SK-N-SH treated with all-trans-retinoic acid at 6 μM for 48 hours (cell line): ENCODE data around the gene NEAT1.

Experiments used
- ATAC-seq: fragments of 200-7000 bp; cut with Tn5 transposase; 3 replicates; pipeline ENCODE4 v1.9.1; 2020; ENCODE audit warnings: mild to moderate bottlenecking, moderate library complexity
- ARNTL ChIP-seq: fragments of 450-650 bp; formaldehyde crosslinking; IDR thresholded peaks from 2 replicates; pipeline ENCODE4 v1.5.0; 2020; ENCODE audit warnings: low read depth, mild to moderate bottlenecking, moderate library complexity, borderline replicate concordance
- BACH2 ChIP-seq: fragments of 250-450 bp; sonication (Bioruptor Pico); IDR thresholded peaks from 2 replicates; pipeline ENCODE4 v1.9.0; 2021; ENCODE audit warnings: mild to moderate bottlenecking, borderline replicate concordance
- CREB5 ChIP-seq: fragments of 250-450 bp; sonication (Bioruptor Pico); IDR thresholded peaks from 2 replicates; pipeline ENCODE4 v1.5.1; 2020; ENCODE audit warnings: low read depth, mild to moderate bottlenecking, moderate library complexity
- CSDC2 ChIP-seq: fragments of 250-450 bp; sonication (Bioruptor Pico); IDR thresholded peaks from 2 replicates; pipeline ENCODE4 v1.5.0; 2020; ENCODE audit warnings: mild to moderate bottlenecking, moderate library complexity
- CSRNP3 ChIP-seq: fragments of 250-450 bp; sonication (Bioruptor Pico); IDR thresholded peaks from 2 replicates; pipeline ENCODE4 v1.5.1; 2021; ENCODE audit warnings: mild to moderate bottlenecking, moderate library complexity
- ESRRG ChIP-seq: fragments of 250-450 bp; sonication (Bioruptor Pico); IDR thresholded peaks from 2 replicates; pipeline ENCODE4 v1.6.1; 2021; ENCODE audit warnings: mild to moderate bottlenecking
- GLIS3 ChIP-seq: fragments of 250-450 bp; sonication (Bioruptor Pico); IDR thresholded peaks from 2 replicates; pipeline ENCODE4 v1.5.0; 2020; ENCODE audit warnings: mild to moderate bottlenecking, moderate library complexity
- ISL1 ChIP-seq: fragments of 250-450 bp; sonication (Bioruptor Pico); IDR thresholded peaks from 2 replicates; pipeline ENCODE4 v2.1.2; 2022; ENCODE audit warnings: mild to moderate bottlenecking, moderate library complexity
- PATZ1 ChIP-seq: fragments of 250-450 bp; sonication (Bioruptor Pico); IDR thresholded peaks from 2 replicates; pipeline ENCODE4 v1.8.0; 2020; ENCODE audit warnings: mild to moderate bottlenecking, moderate library complexity, borderline replicate concordance
- POU6F1 ChIP-seq: fragments of 250-450 bp; sonication (Bioruptor Pico); IDR thresholded peaks from 2 replicates; pipeline ENCODE4 v1.8.0; 2021; ENCODE audit warnings: low read depth, mild to moderate bottlenecking, moderate library complexity, borderline replicate concordance
- PPARA ChIP-seq: fragments of 250-450 bp; sonication (Bioruptor Pico); IDR thresholded peaks from 2 replicates; pipeline ENCODE4 v1.5.0; 2020; ENCODE audit warnings: mild to moderate bottlenecking, borderline replicate concordance
- RARB ChIP-seq: fragments of 250-450 bp; sonication (Bioruptor Pico); IDR thresholded peaks from 2 replicates; pipeline ENCODE4 v1.8.0; 2021; ENCODE audit warnings: mild to moderate bottlenecking, moderate library complexity
- SNAI2 ChIP-seq: fragments of 250-450 bp; sonication (Bioruptor Pico); IDR thresholded peaks from 2 replicates; pipeline ENCODE4 v1.5.0; 2020; ENCODE audit warnings: mild to moderate bottlenecking, moderate library complexity
- TCF4 ChIP-seq: fragments of 250-450 bp; sonication (Bioruptor Pico); IDR thresholded peaks from 2 replicates; pipeline ENCODE4 v1.8.0; 2021; ENCODE audit warnings: mild to moderate bottlenecking, moderate library complexity, borderline replicate concordance
- TOX ChIP-seq: fragments of 250-450 bp; sonication (Bioruptor Pico); IDR thresholded peaks from 2 replicates; pipeline ENCODE4 v1.8.0; 2021; ENCODE audit warnings: mild to moderate bottlenecking, moderate library complexity, borderline replicate concordance
- TSHZ2 ChIP-seq: fragments of 250-450 bp; sonication (Bioruptor Pico); IDR thresholded peaks from 2 replicates; pipeline ENCODE4 v1.5.0; 2020; ENCODE audit warnings: mild to moderate bottlenecking, moderate library complexity
- ZC3H10 ChIP-seq: fragments of 250-450 bp; sonication (Bioruptor Pico); IDR thresholded peaks from 2 replicates; pipeline ENCODE4 v1.5.1; 2021; ENCODE audit warnings: mild to moderate bottlenecking, moderate library complexity
- ZFP3 ChIP-seq: fragments of 250-450 bp; sonication (Bioruptor Pico); IDR thresholded peaks from 2 replicates; pipeline ENCODE4 v1.5.0; 2020; ENCODE audit warnings: mild to moderate bottlenecking, moderate library complexity
- ZFP30 ChIP-seq: fragments of 450-650 bp; formaldehyde crosslinking; IDR thresholded peaks from 2 replicates; pipeline ENCODE4 v1.5.0; 2022; ENCODE audit warnings: mild to moderate bottlenecking, moderate library complexity
- ZNF565 ChIP-seq: fragments of 450-650 bp; formaldehyde crosslinking; conservative IDR thresholded peaks from 2 replicates; pipeline ENCODE4 v1.5.0; 2020; ENCODE audit warnings: low read depth, mild to moderate bottlenecking, moderate library complexity
- ZNF70 ChIP-seq: fragments of 450-650 bp; formaldehyde crosslinking; IDR thresholded peaks from 2 replicates; pipeline ENCODE4 v1.5.0; 2020; ENCODE audit warnings: mild to moderate bottlenecking, moderate library complexity
- ZNF8 ChIP-seq: fragments of 450-650 bp; formaldehyde crosslinking; IDR thresholded peaks from 2 replicates; pipeline ENCODE4 v1.5.0; 2020; ENCODE audit warnings: mild to moderate bottlenecking, moderate library complexity

NEAT1 gene

GRCh38 chr11:65402790-65403189 is 19.8 kb upstream of the NEAT1 start:
- no peak for ATAC-seq
- TF ChIP-seq ZNF8 (CRISPR knock-in tag) (no peak), POU6F1 (CRISPR knock-in tag) (no peak), ZNF565 (CRISPR knock-in tag) (no peak), ARNTL (CRISPR knock-in tag) (no peak), TCF4 (no peak)

GRCh38 chr11:65403607-65404121 is 18.9 kb upstream of the NEAT1 start:
- no peak; the same call in 2 of the 3 replicates for ATAC-seq
- TF ChIP-seq GLIS3 (CRISPR knock-in tag) = no peak
- no peak for TF ChIP-seq TOX (CRISPR knock-in tag)
- no peak for TF ChIP-seq ARNTL (CRISPR knock-in tag)
- no peak for TF ChIP-seq ESRRG
- no peak for TF ChIP-seq RARB (CRISPR knock-in tag)
- no peak for TF ChIP-seq CSRNP3
- no peak for TF ChIP-seq POU6F1 (CRISPR knock-in tag)
- TF ChIP-seq CREB5 (CRISPR knock-in tag) = no peak
- TF ChIP-seq ZFP3 = no peak
- no peak for TF ChIP-seq ISL1 (CRISPR knock-in tag)
- TF ChIP-seq ZNF70 (CRISPR knock-in tag) = no peak
- TF ChIP-seq ZNF8 (CRISPR knock-in tag) = no peak
- no peak for TF ChIP-seq TSHZ2 (CRISPR knock-in tag)
- no peak for TF ChIP-seq TCF4
- TF ChIP-seq SNAI2 (CRISPR knock-in tag) = no peak
- no peak for TF ChIP-seq ZC3H10 (CRISPR knock-in tag)

- TF ChIP-seq ISL1 (CRISPR knock-in tag) = no peak
- TF ChIP-seq BACH2 (CRISPR knock-in tag) = no peak
- no peak for TF ChIP-seq ZC3H10 (CRISPR knock-in tag)
- TF ChIP-seq TOX (CRISPR knock-in tag) = no peak
- no peak for TF ChIP-seq ZFP3
- TF ChIP-seq PATZ1 (CRISPR knock-in tag) = no peak
- TF ChIP-seq ZFP30 = no peak
- no peak for TF ChIP-seq ZNF8 (CRISPR knock-in tag)
- no peak for TF ChIP-seq PPARA (CRISPR knock-in tag)
- TF ChIP-seq CSDC2 (CRISPR knock-in tag) = no peak
- TF ChIP-seq ESRRG = no peak
- no peak for TF ChIP-seq POU6F1 (CRISPR knock-in tag)
- no peak for ATAC-seq
These were observed 18.4 kb upstream of the NEAT1 start for GRCh38 chr11:65404210-65404609.
